GM10248 (cell line): ENCODE data around the gene PAQR4.

Source experiments
- CTCF ChIA-PET: fragments of 300-600 bp; sonication (Branson Sonifier 250); formaldehyde crosslinking; extraction: SDS; loops from one replicate; lab custom pipeline; 2021; ENCODE audit warnings: antibody characterized with exemption; lab: Yijun Ruan, JAX
- POLR2A ChIA-PET: fragments of 350-650 bp; sonication (Branson Sonifier 250); formaldehyde crosslinking; extraction: SDS; loops from one replicate; lab custom pipeline; 2020; ENCODE audit warnings: antibody characterized with exemption; lab: Yijun Ruan, JAX
- DNase-seq: peaks from one replicate; pipeline ENCODE4 v3.0.0; 2012; ENCODE audit errors: extremely low spot score
- TF ChIP-seq, protein P1 (sequence below): IDR thresholded peaks from 2 replicates; pipeline ENCODE4 v1.5.1; 2012; ENCODE audit warnings: mild to moderate bottlenecking, low read depth; ENCODE audit errors: extremely low read depth, missing control alignments, control extremely low read depth

PAQR4 gene

GRCh38 chr16:2968738-2969544, at the start of gene PAQR4:
Gene PAQR4 (plus strand): TSS chr16:2969348. CDS start chr16:2969675, 327 bp downstream.
- ChIA-PET CTCF (interaction anchor here (0.6 to 2.0 kb wide), 7 partner anchors 9 to 152 kb away, joined by 3 to 9 read pairs (median 4); partner anchors contain the start of gene PKMYT1), POLR2A (no interaction called here)
- TF ChIP-seq, protein P1, sequence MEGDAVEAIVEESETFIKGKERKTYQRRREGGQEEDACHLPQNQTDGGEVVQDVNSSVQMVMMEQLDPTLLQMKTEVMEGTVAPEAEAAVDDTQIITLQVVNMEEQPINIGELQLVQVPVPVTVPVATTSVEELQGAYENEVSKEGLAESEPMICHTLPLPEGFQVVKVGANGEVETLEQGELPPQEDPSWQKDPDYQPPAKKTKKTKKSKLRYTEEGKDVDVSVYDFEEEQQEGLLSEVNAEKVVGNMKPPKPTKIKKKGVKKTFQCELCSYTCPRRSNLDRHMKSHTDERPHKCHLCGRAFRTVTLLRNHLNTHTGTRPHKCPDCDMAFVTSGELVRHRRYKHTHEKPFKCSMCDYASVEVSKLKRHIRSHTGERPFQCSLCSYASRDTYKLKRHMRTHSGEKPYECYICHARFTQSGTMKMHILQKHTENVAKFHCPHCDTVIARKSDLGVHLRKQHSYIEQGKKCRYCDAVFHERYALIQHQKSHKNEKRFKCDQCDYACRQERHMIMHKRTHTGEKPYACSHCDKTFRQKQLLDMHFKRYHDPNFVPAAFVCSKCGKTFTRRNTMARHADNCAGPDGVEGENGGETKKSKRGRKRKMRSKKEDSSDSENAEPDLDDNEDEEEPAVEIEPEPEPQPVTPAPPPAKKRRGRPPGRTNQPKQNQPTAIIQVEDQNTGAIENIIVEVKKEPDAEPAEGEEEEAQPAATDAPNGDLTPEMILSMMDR: no peak

GRCh38 chr16:2919511-2920255, 49.5 kb upstream of the PAQR4 start:
- POLR2A ChIA-PET: no interaction called here
- peak; percentile 60 for DNase-seq
- TF ChIP-seq, protein P1: peak; percentile 82
- CTCF ChIA-PET: interaction anchor here (0.6 to 9.5 kb wide), 20 partner anchors 7 to 270 kb away, joined by 3 to 125 read pairs (median 4); partner anchors contain the start of genes FLYWCH1 and FLYWCH2

More at GRCh38 chr16:2968738-2969544, at the start of gene PAQR4:
- DNase-seq: peak; percentile 96

DNA sequence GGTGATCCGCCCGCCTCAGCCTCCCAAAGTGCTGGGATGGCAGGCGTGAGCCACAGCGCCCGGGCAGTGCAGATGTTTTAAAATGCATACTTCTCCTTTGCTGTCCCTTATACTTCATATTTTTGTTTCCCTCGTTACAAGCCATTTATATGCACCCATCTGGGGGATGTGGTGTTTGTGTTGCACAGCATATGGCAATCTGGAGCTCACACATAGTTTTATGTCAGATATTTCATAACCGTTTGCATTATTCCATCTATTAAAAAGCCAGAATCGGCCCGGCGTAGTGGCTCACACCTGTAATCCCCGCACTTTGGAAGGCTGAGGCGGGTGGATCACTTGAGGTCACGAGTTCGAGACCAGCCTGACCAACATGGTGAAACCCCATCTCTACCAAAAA, 45.7 kb upstream of the PAQR4 start:
- TF ChIP-seq, protein P1: no peak
- ChIA-PET POLR2A (no interaction called here), CTCF (interaction anchor here (1.3 to 9.5 kb wide), 5 partner anchors 11 to 55 kb away, joined by 3 to 125 read pairs (median 5); partner anchors contain the start of genes FLYWCH1 and FLYWCH2)
- DNase-seq: no peak

GRCh38 chr16:2924901-2925755, 44.0 kb upstream of the PAQR4 start:
- TF ChIP-seq, protein P1: no peak
- POLR2A ChIA-PET: interaction anchor here (0.6 kb wide), 1 partner anchor 72 kb away, joined by 6 read pairs; no protein-coding TSS in a partner anchor
- DNase-seq: no peak
- CTCF ChIA-PET: interaction anchor here (1.0 to 9.5 kb wide), 4 partner anchors 13 to 57 kb away, joined by 3 to 125 read pairs (median 5); partner anchors contain the start of gene FLYWCH1

DNA sequence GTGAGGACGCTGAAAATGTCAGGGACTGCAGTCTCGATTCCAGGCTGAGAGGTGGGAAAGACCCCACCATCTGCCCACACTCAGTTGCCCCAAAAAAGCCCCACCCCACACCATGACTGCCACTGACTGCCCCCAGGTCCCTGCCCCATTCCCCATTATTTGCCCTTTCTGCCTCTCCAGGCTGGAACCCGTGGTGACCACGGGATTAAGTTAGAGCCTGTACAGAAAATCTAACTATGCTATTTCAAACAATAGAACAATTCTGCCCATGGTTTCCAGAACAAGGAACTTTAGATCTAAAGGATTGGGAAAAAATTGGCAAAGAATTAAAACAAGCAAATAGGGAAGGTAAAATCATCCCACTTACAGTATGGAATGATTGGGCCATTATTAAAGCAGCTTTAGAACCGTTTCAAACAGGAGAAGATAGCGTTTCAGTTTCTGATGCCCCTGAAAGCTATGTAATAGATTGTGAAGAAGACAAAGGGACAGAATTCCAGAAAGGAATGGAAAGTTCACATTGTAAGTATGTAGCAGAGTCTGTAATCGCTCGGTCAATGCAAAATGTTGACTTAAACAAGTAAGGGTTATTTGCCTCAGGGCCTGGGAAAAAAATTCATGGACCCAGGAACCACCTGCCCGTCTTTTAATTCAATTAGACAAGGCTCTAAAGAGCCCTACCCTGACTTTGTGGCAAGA, 43.0 kb upstream of the PAQR4 start:
- DNase-seq: no peak
- CTCF ChIA-PET: interaction anchor here (0.6 to 9.5 kb wide), 24 partner anchors 9 to 1144 kb away, joined by 3 to 125 read pairs (median 7); partner anchors contain the start of genes FLYWCH1, FLYWCH2, NUBP2 and SPSB3
- POLR2A ChIA-PET: interaction anchor here (0.6 kb wide), 1 partner anchor 73 kb away, joined by 6 read pairs; no protein-coding TSS in a partner anchor
- TF ChIP-seq, protein P1: no peak
